Measurements from ENCODE around the gene GPC4.

Gene GPC4

DNA sequence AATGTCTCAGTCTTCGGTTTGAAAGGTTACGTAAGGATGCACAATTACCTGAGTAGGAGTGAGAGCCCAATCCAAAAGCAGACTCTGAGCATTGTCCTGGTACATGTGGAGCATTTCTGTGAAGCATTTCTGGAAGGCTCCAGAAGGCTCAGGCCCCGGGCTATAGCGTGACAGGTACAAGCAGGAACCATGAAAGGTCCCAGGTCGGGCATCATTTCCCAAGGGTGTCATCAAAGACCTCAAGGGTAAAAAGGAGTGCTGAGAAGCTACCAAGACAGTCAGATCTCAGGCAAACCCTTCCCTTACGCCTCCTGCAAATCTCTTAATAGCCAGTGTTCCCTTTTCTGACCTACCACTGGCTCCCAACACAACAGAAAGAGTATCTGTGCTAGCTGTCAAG is 30.8 kb downstream of the GPC4 start (continued):
- TF ChIP-seq, protein P1, sequence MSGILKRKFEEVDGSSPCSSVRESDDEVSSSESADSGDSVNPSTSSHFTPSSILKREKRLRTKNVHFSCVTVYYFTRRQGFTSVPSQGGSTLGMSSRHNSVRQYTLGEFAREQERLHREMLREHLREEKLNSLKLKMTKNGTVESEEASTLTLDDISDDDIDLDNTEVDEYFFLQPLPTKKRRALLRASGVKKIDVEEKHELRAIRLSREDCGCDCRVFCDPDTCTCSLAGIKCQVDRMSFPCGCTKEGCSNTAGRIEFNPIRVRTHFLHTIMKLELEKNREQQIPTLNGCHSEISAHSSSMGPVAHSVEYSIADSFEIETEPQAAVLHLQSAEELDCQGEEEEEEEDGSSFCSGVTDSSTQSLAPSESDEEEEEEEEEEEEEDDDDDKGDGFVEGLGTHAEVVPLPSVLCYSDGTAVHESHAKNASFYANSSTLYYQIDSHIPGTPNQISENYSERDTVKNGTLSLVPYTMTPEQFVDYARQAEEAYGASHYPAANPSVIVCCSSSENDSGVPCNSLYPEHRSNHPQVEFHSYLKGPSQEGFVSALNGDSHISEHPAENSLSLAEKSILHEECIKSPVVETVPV (CRISPR knock-in tag; IDR thresholded peaks at IDR 0.05) = no peak
- TF ChIP-seq, protein P2, sequence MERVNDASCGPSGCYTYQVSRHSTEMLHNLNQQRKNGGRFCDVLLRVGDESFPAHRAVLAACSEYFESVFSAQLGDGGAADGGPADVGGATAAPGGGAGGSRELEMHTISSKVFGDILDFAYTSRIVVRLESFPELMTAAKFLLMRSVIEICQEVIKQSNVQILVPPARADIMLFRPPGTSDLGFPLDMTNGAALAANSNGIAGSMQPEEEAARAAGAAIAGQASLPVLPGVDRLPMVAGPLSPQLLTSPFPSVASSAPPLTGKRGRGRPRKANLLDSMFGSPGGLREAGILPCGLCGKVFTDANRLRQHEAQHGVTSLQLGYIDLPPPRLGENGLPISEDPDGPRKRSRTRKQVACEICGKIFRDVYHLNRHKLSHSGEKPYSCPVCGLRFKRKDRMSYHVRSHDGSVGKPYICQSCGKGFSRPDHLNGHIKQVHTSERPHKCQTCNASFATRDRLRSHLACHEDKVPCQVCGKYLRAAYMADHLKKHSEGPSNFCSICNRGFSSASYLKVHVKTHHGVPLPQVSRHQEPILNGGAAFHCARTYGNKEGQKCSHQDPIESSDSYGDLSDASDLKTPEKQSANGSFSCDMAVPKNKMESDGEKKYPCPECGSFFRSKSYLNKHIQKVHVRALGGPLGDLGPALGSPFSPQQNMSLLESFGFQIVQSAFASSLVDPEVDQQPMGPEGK (CRISPR knock-in tag; IDR thresholded peaks at IDR 0.05; ENCODE audit: borderline replicate concordance) = no peak
- TF ChIP-seq ISL1 (CRISPR knock-in tag; IDR thresholded peaks at IDR 0.05) (no peak), TOX (CRISPR knock-in tag; IDR thresholded peaks at IDR 0.05; ENCODE audit: borderline replicate concordance) (no peak), OSR1 (CRISPR knock-in tag; IDR thresholded peaks at IDR 0.05) (no peak)
- TF ChIP-seq, protein P3, sequence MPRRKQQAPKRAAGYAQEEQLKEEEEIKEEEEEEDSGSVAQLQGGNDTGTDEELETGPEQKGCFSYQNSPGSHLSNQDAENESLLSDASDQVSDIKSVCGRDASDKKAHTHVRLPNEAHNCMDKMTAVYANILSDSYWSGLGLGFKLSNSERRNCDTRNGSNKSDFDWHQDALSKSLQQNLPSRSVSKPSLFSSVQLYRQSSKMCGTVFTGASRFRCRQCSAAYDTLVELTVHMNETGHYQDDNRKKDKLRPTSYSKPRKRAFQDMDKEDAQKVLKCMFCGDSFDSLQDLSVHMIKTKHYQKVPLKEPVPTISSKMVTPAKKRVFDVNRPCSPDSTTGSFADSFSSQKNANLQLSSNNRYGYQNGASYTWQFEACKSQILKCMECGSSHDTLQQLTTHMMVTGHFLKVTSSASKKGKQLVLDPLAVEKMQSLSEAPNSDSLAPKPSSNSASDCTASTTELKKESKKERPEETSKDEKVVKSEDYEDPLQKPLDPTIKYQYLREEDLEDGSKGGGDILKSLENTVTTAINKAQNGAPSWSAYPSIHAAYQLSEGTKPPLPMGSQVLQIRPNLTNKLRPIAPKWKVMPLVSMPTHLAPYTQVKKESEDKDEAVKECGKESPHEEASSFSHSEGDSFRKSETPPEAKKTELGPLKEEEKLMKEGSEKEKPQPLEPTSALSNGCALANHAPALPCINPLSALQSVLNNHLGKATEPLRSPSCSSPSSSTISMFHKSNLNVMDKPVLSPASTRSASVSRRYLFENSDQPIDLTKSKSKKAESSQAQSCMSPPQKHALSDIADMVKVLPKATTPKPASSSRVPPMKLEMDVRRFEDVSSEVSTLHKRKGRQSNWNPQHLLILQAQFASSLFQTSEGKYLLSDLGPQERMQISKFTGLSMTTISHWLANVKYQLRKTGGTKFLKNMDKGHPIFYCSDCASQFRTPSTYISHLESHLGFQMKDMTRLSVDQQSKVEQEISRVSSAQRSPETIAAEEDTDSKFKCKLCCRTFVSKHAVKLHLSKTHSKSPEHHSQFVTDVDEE (CRISPR knock-in tag; IDR thresholded peaks at IDR 0.05) = no peak

DNA sequence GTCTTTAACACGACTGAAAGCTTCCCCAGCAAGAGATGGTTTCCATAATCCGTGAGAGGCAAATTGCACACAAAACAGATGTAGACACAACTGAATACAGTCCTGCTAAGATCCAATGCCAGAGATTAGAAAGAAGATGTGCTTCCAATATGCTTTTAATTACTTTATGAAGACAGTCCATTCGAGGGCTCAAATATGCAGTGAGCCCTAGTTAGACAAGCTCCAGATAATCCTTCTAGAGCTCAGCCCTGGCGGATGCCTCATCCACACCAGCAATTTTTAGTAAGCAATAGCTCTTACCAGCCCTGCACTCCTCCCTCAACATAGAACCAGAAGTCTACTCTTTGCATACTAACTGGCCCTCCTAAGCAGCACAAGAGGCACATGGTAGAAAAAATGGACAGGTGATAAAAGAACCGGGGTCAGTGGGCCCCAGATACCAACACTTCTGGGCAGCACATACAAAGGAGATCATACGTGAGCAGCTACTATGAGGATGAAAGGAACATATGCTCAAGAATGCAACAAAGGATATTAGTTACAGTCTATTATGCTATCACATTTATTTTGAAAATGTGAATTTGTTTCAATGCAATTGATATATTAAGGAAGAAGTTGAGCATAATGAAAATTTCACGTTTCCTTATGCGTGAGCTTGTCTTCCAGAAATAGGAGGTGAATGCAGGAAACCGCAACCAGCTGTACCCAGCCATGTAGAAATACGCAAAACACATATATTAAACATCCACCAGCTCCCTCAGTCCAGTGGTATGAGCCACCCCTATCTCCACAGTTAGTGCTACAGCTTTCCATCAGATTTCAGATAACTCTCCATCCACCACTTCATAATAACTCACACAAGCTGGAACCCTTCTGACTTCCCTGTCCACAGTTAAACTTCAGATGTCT is 34.3 kb downstream of the GPC4 start:
- ATAC-seq = no peak
- TF ChIP-seq ZNF70 (CRISPR knock-in tag; IDR thresholded peaks at IDR 0.05) = no peak
- TF ChIP-seq ZFP3 (CRISPR knock-in tag; IDR thresholded peaks at IDR 0.05) = no peak
- TF ChIP-seq ZNF565 (CRISPR knock-in tag; conservative IDR thresholded peaks at IDR 0.05; ENCODE audit: low read depth) = no peak
- TF ChIP-seq, protein P1 (CRISPR knock-in tag; IDR thresholded peaks at IDR 0.05) = no peak
- no peak for TF ChIP-seq ZNF8 (CRISPR knock-in tag; IDR thresholded peaks at IDR 0.05)
- TF ChIP-seq TOX (CRISPR knock-in tag; IDR thresholded peaks at IDR 0.05; ENCODE audit: borderline replicate concordance) = no peak
- no peak for TF ChIP-seq ZC3H10 (CRISPR knock-in tag; IDR thresholded peaks at IDR 0.05)
- TF ChIP-seq, protein P4, sequence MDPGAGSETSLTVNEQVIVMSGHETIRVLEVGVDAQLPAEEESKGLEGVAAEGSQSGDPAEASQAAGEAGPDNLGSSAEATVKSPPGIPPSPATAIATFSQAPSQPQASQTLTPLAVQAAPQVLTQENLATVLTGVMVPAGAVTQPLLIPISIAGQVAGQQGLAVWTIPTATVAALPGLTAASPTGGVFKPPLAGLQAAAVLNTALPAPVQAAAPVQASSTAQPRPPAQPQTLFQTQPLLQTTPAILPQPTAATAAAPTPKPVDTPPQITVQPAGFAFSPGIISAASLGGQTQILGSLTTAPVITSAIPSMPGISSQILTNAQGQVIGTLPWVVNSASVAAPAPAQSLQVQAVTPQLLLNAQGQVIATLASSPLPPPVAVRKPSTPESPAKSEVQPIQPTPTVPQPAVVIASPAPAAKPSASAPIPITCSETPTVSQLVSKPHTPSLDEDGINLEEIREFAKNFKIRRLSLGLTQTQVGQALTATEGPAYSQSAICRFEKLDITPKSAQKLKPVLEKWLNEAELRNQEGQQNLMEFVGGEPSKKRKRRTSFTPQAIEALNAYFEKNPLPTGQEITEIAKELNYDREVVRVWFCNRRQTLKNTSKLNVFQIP (CRISPR knock-in tag; IDR thresholded peaks at IDR 0.05; ENCODE audit: borderline replicate concordance, low read depth) = no peak

DNA sequence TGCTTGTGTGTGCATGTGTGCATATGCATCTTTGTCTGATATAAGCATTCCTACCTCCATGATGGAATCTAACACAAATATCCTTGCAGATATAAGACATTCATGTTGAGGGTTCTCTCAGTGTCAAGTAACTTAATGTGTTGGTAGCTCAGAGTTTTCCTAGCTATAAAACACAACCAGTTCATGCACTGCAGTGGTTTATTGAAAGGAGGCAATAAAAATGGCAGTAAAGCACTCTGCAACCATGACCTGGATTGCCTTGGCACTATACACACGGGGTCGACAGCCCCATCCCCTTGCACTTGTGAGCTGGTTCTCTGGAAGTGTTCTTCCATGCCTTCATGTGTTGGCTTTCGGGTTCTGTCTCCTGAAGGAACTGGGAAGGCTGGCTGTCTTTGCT is 38.9 kb downstream of the GPC4 start:
- no peak for ATAC-seq
- TF ChIP-seq, protein P3 (CRISPR knock-in tag; IDR thresholded peaks at IDR 0.05) = no peak
- no peak for TF ChIP-seq CSDC2 (CRISPR knock-in tag; IDR thresholded peaks at IDR 0.05)
